Endothelial cell of umbilical vein (primary cell): ENCODE results near the gene MRO. TPM values are rescaled to one million over a fixed set of nuclear protein-coding genes. Genes with fewer than 3 reads are reported as not detected.

ENCODE experiments used
- BruUV-seq: library from RNA; stranded (reverse); fragments of 400-500 nt; replicated peaks from 2 replicates; lab custom pipeline; 2021; lab: Mats Ljungman, UMichigan
- CTCF ChIA-PET: fragments of 300-600, 350-600 bp; sonication (Branson Sonifier 250); formaldehyde crosslinking; loops from one replicate; lab custom pipeline; 2021; ENCODE audit warnings: antibody characterized with exemption, inconsistent platforms; lab: Charles Lee
- POLR2A ChIA-PET: fragments of 300-600, 350-600 bp; sonication (Branson Sonifier 250); formaldehyde crosslinking; loops from one replicate; lab custom pipeline; 2021; ENCODE audit warnings: antibody characterized with exemption, inconsistent platforms; lab: Charles Lee
- DNase-seq: peaks from one replicate; pipeline ENCODE4 v3.0.0-alpha.2; 2011; ENCODE audit warnings: low read depth, low spot score
- FAIRE-seq: peaks from 2 replicates; lab custom pipeline; 2011; peaks lifted over from hg19 to GRCh38; lab: Jason Lieb, UNC
- H2AFZ ChIP-seq: 2 replicates; pipeline ENCODE4 v1.6.0; 2012; ENCODE audit warnings: low read depth, low read length, control low read depth, inconsistent platforms
- H3K27ac ChIP-seq: 2 replicates; pipeline ENCODE4 v1.5.1; 2011; ENCODE audit warnings: low read depth, mild to moderate bottlenecking, control low read depth, low read length, moderate library complexity; ENCODE audit not compliant: insufficient read depth
- H3K27me3 ChIP-seq, 2 experiments: 2 replicates each; pipeline versions ENCODE4 v1.6.0 to v1.6.1; 2011; ENCODE audit warnings: low read length in 2 of 2, mixed read lengths in 1 of 2; ENCODE audit not compliant: control insufficient read depth in 2 of 2, insufficient read depth in 2 of 2
- H3K36me3 ChIP-seq, 2 experiments: 2 replicates in 1 of 2; 3 replicates in 1 of 2; pipeline ENCODE4 v1.5.1; 2011; ENCODE audit warnings: low read length in 2 of 2, mild to moderate bottlenecking in 1 of 2, moderate library complexity in 1 of 2; ENCODE audit not compliant: control insufficient read depth in 2 of 2, insufficient read depth in 2 of 2; ENCODE audit errors: extremely low read depth in 1 of 2
- H3K4me1 ChIP-seq: 3 replicates; pipeline ENCODE4 v1.5.1; 2011; ENCODE audit warnings: mild to moderate bottlenecking, low read length; ENCODE audit not compliant: control insufficient read depth, insufficient read depth; ENCODE audit errors: extremely low read depth
- H3K4me2 ChIP-seq: 2 replicates; pipeline ENCODE4 v1.6.1; 2011; ENCODE audit warnings: low read length, control low read depth, mixed read lengths; ENCODE audit not compliant: insufficient read depth
- H3K4me3 ChIP-seq, 3 experiments: fragments of 200-600 bp in 1 of 3; sonication (generic), shearing (Covaris generic) in 1 of 3; replicated peaks in 1 of 3; 2 replicates each; pipeline ENCODE4 v1.5.1; 2011 to 2016; ENCODE audit warnings: control low read depth in 3 of 3, low read length in 3 of 3, mild to moderate bottlenecking in 2 of 3, inconsistent platforms in 1 of 3, low read depth in 1 of 3, moderate library complexity in 1 of 3; ENCODE audit not compliant: insufficient read depth in 1 of 3
- H3K79me2 ChIP-seq: 2 replicates; pipeline ENCODE4 v1.6.0; 2012; ENCODE audit warnings: low read length, inconsistent platforms; ENCODE audit not compliant: control insufficient read depth, insufficient read depth
- H3K9ac ChIP-seq: replicated peaks from 2 replicates; pipeline ENCODE3; 2011; ENCODE audit warnings: low read length, control low read depth; ENCODE audit not compliant: insufficient read depth; ENCODE audit errors: extremely low read depth
- H3K9me1 ChIP-seq: replicated peaks from 3 replicates; pipeline ENCODE4 v1.6.0; 2011; ENCODE audit warnings: mild to moderate bottlenecking, low read length; ENCODE audit not compliant: control insufficient read depth, insufficient read depth; ENCODE audit errors: extremely low read depth
- H3K9me3 ChIP-seq: replicated peaks from 2 replicates; pipeline ENCODE4 v1.5.1; 2012; ENCODE audit warnings: low read length, inconsistent platforms; ENCODE audit not compliant: control insufficient read depth, insufficient read depth
- H4K20me1 ChIP-seq: replicated peaks from 2 replicates; pipeline ENCODE3; 2011; ENCODE audit warnings: mild to moderate bottlenecking, low read length; ENCODE audit not compliant: control insufficient read depth, insufficient read depth; ENCODE audit errors: extremely low read depth
- EZH2 ChIP-seq: IDR thresholded peaks from 2 replicates; pipeline ENCODE4 v1.6.1; 2012; ENCODE audit warnings: borderline replicate concordance, low read depth, mild to moderate bottlenecking, moderate library complexity, low read length, inconsistent platforms; ENCODE audit not compliant: severe bottlenecking
- FOS ChIP-seq: IDR thresholded peaks from 2 replicates; pipeline ENCODE4 v1.6.1; 2011; ENCODE audit warnings: mild to moderate bottlenecking, low read length, moderate library complexity, borderline replicate concordance; ENCODE audit not compliant: insufficient read depth
- GATA2 ChIP-seq: IDR thresholded peaks from 2 replicates; pipeline ENCODE4 v1.7.0; 2011; ENCODE audit warnings: low read depth, mild to moderate bottlenecking, moderate library complexity, mixed read lengths, low read length; ENCODE audit not compliant: insufficient read length, insufficient read depth
- JUN ChIP-seq: IDR thresholded peaks from 2 replicates; pipeline ENCODE4 v1.6.1; 2011; ENCODE audit warnings: borderline replicate concordance, low read depth; ENCODE audit not compliant: insufficient read length, insufficient read depth
- MYC ChIP-seq: IDR thresholded peaks from one replicate; pipeline ENCODE4 v1.6.1; 2011; ENCODE audit warnings: mild to moderate bottlenecking, low read depth, low read length
- POLR2A ChIP-seq: IDR thresholded peaks from 2 replicates; pipeline ENCODE4 v1.6.1; 2012; ENCODE audit warnings: low read depth, mild to moderate bottlenecking, control low read depth, low read length
- POLR2AphosphoS5 ChIP-seq: IDR thresholded peaks from 2 replicates; pipeline ENCODE4 v1.6.1; 2012; ENCODE audit warnings: low read depth, mild to moderate bottlenecking, control low read depth, low read length, moderate library complexity; ENCODE audit not compliant: insufficient read depth
- dilution Hi-C: fragments of 300-500 bp; cut with MboI; formaldehyde crosslinking; loops from one replicate; pipeline ENCODE4 v1.15.0; 2019; ENCODE audit warnings: low sequenced_read_pairs; ENCODE audit not compliant: extremely low pct_ligation_motif_present
- intact Hi-C: fragments of 100-400 bp; cut with micrococcal nuclease; formaldehyde crosslinking; loops from one replicate; pipeline ENCODE4 v1.10.0; 2022
- polyA plus RNA-seq, 4 experiments: library from polyadenylated mRNA; depleted of rRNA in 3 of 4; stranded (reverse) in 3 of 4; unstranded in 1 of 4; fragments of >200 nt; gene quantifications; 2 replicates each; pipeline versions ENCODE4 v1.2.1 to v1.2.3, GENCODE V29; 2011 to 2012; ENCODE audit warnings: missing spikeins in 1 of 4
- total RNA-seq: library from RNA; stranded (reverse); gene quantifications from 2 replicates; pipeline ENCODE4 v1.2.3, GENCODE V29; 2021
- TF ChIP-seq, protein P1 (sequence below), 2 donors: IDR thresholded peaks; 1 replicate in 1 of 2; 2 replicates in 1 of 2; pipeline ENCODE4 v1.5.1; 2011; ENCODE audit warnings: low read length in 2 of 2, mild to moderate bottlenecking in 2 of 2, moderate library complexity in 2 of 2, control low read depth in 1 of 2, inconsistent platforms in 1 of 2, low read depth in 1 of 2; ENCODE audit not compliant: insufficient read depth in 1 of 2; ENCODE audit errors: extremely low read depth in 1 of 2
- TF ChIP-seq, protein P2 (sequence below): IDR thresholded peaks from 2 replicates; pipeline ENCODE4 v1.6.1; 2011; ENCODE audit not compliant: insufficient read depth, insufficient read length

MRO gene
- total and polyA plus RNA-seq, 2 donors (not counting 3 experiments of a cell fraction or from before 2014, with no cell fraction given), result not detected

DNA sequence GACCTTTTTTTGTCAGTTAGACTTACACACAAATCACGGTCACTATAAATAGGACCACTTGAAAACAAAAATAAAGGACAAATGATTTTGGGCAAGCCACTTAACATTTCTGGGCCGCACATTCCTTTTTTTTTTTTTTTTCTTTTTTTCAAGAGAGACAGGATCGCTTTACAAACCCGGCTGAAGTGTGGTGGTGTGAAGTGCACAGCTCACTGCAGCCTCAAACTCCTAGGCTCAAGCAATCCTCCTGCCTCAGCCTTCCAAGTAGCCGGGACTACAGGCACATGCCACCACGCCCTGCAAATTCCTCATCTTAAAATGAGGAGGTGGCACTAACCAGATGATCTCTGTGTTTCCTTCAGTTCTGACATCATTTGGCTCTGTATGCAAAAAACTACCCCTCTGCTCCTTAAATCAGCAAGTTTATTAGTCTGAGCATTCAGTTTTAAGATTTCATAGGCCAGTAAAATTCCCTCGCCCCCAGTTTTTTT lies 28.3 kb upstream of the MRO start:
- TF ChIP-seq, protein P1, sequence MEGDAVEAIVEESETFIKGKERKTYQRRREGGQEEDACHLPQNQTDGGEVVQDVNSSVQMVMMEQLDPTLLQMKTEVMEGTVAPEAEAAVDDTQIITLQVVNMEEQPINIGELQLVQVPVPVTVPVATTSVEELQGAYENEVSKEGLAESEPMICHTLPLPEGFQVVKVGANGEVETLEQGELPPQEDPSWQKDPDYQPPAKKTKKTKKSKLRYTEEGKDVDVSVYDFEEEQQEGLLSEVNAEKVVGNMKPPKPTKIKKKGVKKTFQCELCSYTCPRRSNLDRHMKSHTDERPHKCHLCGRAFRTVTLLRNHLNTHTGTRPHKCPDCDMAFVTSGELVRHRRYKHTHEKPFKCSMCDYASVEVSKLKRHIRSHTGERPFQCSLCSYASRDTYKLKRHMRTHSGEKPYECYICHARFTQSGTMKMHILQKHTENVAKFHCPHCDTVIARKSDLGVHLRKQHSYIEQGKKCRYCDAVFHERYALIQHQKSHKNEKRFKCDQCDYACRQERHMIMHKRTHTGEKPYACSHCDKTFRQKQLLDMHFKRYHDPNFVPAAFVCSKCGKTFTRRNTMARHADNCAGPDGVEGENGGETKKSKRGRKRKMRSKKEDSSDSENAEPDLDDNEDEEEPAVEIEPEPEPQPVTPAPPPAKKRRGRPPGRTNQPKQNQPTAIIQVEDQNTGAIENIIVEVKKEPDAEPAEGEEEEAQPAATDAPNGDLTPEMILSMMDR (IDR thresholded peaks at IDR 0.05; ENCODE audit: extremely low read depth in 1 of 2, insufficient read depth in 1 of 2, low read depth in 1 of 2, low read length in 2 of 2), result no peak
- TF ChIP-seq, protein P2, sequence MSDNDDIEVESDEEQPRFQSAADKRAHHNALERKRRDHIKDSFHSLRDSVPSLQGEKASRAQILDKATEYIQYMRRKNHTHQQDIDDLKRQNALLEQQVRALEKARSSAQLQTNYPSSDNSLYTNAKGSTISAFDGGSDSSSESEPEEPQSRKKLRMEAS, result no peak
- TF ChIP-seq MYC, result no peak
- TF ChIP-seq POLR2A, result no peak
- TF ChIP-seq EZH2, result no peak
- no peak for TF ChIP-seq GATA2
- TF ChIP-seq JUN, result no peak
- no peak for TF ChIP-seq FOS
- no peak for TF ChIP-seq POLR2AphosphoS5
- Histone ChIP-seq H3K79me2 (no peaks in the 10 kb centered on the region), H3K4me3 (no peak overlapping the region), H3K4me1 (no peaks in the 10 kb centered on the region), H3K36me3 (no peaks in the 10 kb centered on the region), H2AFZ (no peak overlapping the region), H4K20me1 (no peaks in the 10 kb centered on the region), H3K9me1 (no peaks in the 10 kb centered on the region), H3K27ac (no peak overlapping the region), H3K4me2 (no peak overlapping the region), H3K9ac (no peak overlapping the region), H3K27me3 (no peaks in the 10 kb centered on the region), H3K9me3 (no peaks in the 10 kb centered on the region)
- ChIA-PET POLR2A (no interaction called here), CTCF (no interaction called here)
- DNase-seq, result no peak
- dilution Hi-C loops, result no loop called here
- intact Hi-C loops, result no loop called here
- BruUV-seq, result no TSS peak
- FAIRE-seq, result no peak
